Hematopoietic multipotent progenitor cell (in vitro differentiated cells): ENCODE data around the gene IFITM2. TPM values are rescaled to one million over a fixed set of nuclear protein-coding genes. Genes with fewer than 3 reads are reported as not detected.

Source experiments
- DNase-seq, 3 donors: peaks; one replicate each; pipeline ENCODE4 v3.0.0-alpha.2; 2011 to 2015; ENCODE audit warnings: low read depth in 2 of 3, low spot score in 2 of 3
- small RNA-seq: library from RNA; depleted of rRNA; stranded (forward); fragments of <200 nt; gene quantifications from one replicate; pipeline ENCODE3, GENCODE V24; 2012
- total RNA-seq: library from RNA; depleted of rRNA; stranded (reverse); fragments of >200 nt; gene quantifications from one replicate; pipeline ENCODE4 v1.2.3, GENCODE V29; 2012

The IFITM2 gene
- total RNA-seq, 1 donor: 200 TPM

DNA sequence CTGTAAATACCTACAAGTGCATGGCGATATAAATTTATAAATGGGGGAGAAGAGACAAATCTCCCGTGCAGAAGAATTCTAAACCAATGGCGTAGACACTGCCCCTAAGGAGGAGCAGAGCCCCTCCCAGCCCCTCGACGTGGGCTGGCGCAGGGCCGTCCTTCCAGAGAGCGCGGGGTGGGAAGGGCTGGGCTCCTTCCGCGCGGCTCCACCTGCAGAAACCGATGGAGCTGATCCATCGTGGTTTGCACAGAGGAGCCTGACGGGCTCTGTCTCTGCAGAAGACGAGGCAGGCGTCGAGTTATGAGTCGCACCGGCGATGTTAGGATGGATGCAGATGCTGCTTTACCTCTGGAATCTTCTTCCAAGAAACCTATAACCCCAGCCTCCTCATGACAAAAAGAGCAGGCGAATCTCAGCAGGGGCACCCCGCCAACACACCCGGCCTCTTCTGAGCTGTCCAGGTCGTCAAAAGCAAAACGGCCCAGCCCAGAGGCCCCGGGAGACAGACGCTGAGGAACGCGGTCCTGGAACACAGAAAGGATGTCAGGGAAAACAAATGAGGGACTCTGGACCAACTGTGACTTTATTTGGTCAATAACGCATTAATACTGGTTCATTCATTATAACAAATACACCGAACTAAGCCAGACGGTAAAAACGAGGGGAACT lies 50.6 kb downstream of the IFITM2 start:
- DNase-seq: no peak

Small RNA genes lying within 50 kb of the gene (small RNA-seq; reads per million reads assigned to genes)
- not detected for gene AC136475.6

Other genes starting within 250 kb of the IFITM2 start
- not detected for gene SCGB1C1, start 114.7 kb upstream of the IFITM2 start, total RNA-seq
- gene BET1L, start 100.4 kb upstream of the IFITM2 start, total RNA-seq: 27.2 TPM
- 97.5 TPM for gene RIC8A, start 100.1 kb upstream of the IFITM2 start, total RNA-seq
- 17.8 TPM for gene SIRT3, start 71.5 kb upstream of the IFITM2 start, total RNA-seq
- 73.2 TPM for gene PSMD13, start 70.8 kb upstream of the IFITM2 start, total RNA-seq
- gene NLRP6, start 29.4 kb upstream of the IFITM2 start, total RNA-seq: 0.54 TPM
- gene PGGHG, start 18.7 kb upstream of the IFITM2 start, total RNA-seq: 35.3 TPM
- gene IFITM5, start 8.3 kb upstream of the IFITM2 start, total RNA-seq: not detected
- 78.1 TPM for gene IFITM1, start 6.2 kb downstream of the IFITM2 start, total RNA-seq
- 50.6 TPM for gene IFITM3, start 13.0 kb downstream of the IFITM2 start, total RNA-seq
- 3.5 TPM for gene B4GALNT4, start 61.7 kb downstream of the IFITM2 start, total RNA-seq
- 0.27 TPM for gene PKP3, start 86.4 kb downstream of the IFITM2 start, total RNA-seq
- gene SIGIRR, start 107.2 kb downstream of the IFITM2 start, total RNA-seq: 75.7 TPM
- 7.0 TPM for gene ANO9, start 134.2 kb downstream of the IFITM2 start, total RNA-seq
- gene PTDSS2, start 142.5 kb downstream of the IFITM2 start, total RNA-seq: 42.3 TPM
- gene RNH1, start 199.4 kb downstream of the IFITM2 start, total RNA-seq: 165 TPM
- 22.1 TPM for gene HRAS, start 227.8 kb downstream of the IFITM2 start, total RNA-seq
- 3.5 TPM for gene LRRC56, start 229.7 kb downstream of the IFITM2 start, total RNA-seq